SU-DHL-6 (cell line): ENCODE results near the gene FXYD3.

Experiments
- H2AFZ ChIP-seq: fragments of 200-600 bp; sonication (generic); 2 replicates; pipeline ENCODE4 v1.6.1; 2014; ENCODE audit warnings: low read depth, mild to moderate bottlenecking, moderate library complexity, mixed read lengths, antibody characterized with exemption, low read length; ENCODE audit not compliant: severe bottlenecking
- H3F3A ChIP-seq: fragments of 200-600 bp; shearing (Covaris generic); 2 replicates; pipeline ENCODE4 v1.6.0; 2016; ENCODE audit warnings: antibody characterized with exemption, mild to moderate bottlenecking; ENCODE audit not compliant: insufficient read depth
- H3K27ac ChIP-seq: fragments of 200-600 bp; sonication (generic); 2 replicates; pipeline ENCODE4 v1.5.1; 2016; ENCODE audit warnings: low read depth, mild to moderate bottlenecking, low read length, moderate library complexity, mixed read lengths
- H3K27me3 ChIP-seq: fragments of 200-600 bp; sonication (generic), shearing (Covaris generic); 2 replicates; pipeline ENCODE4 v1.6.0; 2014; ENCODE audit warnings: mild to moderate bottlenecking, low read length
- H3K36me3 ChIP-seq: fragments of 200-600 bp; sonication (generic); 2 replicates; pipeline ENCODE4 v1.6.1; 2014; ENCODE audit warnings: mild to moderate bottlenecking, low read length, mixed read lengths
- H3K4me2 ChIP-seq: fragments of 300-600, 200-600 bp; shearing (Covaris generic), sonication (generic); 2 replicates; pipeline ENCODE4 v1.6.0; 2014; ENCODE audit warnings: low read length, low read depth, mild to moderate bottlenecking; ENCODE audit not compliant: poor library complexity, severe bottlenecking
- H3K4me3 ChIP-seq: fragments of 200-600 bp; sonication (generic); 2 replicates; pipeline ENCODE4 v1.5.1; 2014; ENCODE audit warnings: antibody characterized with exemption, low read length, mild to moderate bottlenecking, mixed read lengths; ENCODE audit not compliant: insufficient read depth, poor library complexity, severe bottlenecking
- H3K79me2 ChIP-seq: fragments of 200-600 bp; sonication (generic); 2 replicates; pipeline ENCODE4 v1.6.1; 2014; ENCODE audit warnings: mild to moderate bottlenecking, low read length, moderate library complexity; ENCODE audit not compliant: insufficient read depth
- H3K9ac ChIP-seq: fragments of 200-600 bp; sonication (generic); 2 replicates; pipeline ENCODE4 v1.7.0; 2014; ENCODE audit warnings: mild to moderate bottlenecking, low read length
- H3K9me2 ChIP-seq: fragments of 200-600 bp; sonication (generic); replicated peaks from 2 replicates; pipeline ENCODE4 v1.6.1; 2014; ENCODE audit warnings: low read length; ENCODE audit not compliant: insufficient read depth
- H3K9me3 ChIP-seq: fragments of 200-600 bp; sonication (generic); 2 replicates; pipeline ENCODE4 v1.6.1; 2014; ENCODE audit warnings: low read length, mixed read lengths; ENCODE audit not compliant: insufficient read depth
- H4K20me1 ChIP-seq: fragments of 200-600 bp; sonication (generic); 2 replicates; pipeline ENCODE4 v1.6.1; 2014; ENCODE audit warnings: low read depth, mild to moderate bottlenecking, antibody characterized with exemption, low read length, moderate library complexity, mixed read lengths
- EZH2phosphoT487 ChIP-seq: fragments of 200-600 bp; sonication (generic), shearing (Covaris generic); conservative IDR thresholded peaks from 2 replicates; pipeline ENCODE4 v1.6.1; 2018; ENCODE audit warnings: mild to moderate bottlenecking, antibody characterized with exemption, low read length, moderate library complexity, mixed read lengths
- TF ChIP-seq, protein P1 (sequence below): fragments of 200-600 bp; sonication (generic); IDR thresholded peaks from one replicate; pipeline ENCODE4 v1.5.1; 2017; ENCODE audit warnings: antibody characterized with exemption, mild to moderate bottlenecking, low read length, moderate library complexity; ENCODE audit not compliant: insufficient read depth, poor library complexity, severe bottlenecking

FXYD3 gene

DNA sequence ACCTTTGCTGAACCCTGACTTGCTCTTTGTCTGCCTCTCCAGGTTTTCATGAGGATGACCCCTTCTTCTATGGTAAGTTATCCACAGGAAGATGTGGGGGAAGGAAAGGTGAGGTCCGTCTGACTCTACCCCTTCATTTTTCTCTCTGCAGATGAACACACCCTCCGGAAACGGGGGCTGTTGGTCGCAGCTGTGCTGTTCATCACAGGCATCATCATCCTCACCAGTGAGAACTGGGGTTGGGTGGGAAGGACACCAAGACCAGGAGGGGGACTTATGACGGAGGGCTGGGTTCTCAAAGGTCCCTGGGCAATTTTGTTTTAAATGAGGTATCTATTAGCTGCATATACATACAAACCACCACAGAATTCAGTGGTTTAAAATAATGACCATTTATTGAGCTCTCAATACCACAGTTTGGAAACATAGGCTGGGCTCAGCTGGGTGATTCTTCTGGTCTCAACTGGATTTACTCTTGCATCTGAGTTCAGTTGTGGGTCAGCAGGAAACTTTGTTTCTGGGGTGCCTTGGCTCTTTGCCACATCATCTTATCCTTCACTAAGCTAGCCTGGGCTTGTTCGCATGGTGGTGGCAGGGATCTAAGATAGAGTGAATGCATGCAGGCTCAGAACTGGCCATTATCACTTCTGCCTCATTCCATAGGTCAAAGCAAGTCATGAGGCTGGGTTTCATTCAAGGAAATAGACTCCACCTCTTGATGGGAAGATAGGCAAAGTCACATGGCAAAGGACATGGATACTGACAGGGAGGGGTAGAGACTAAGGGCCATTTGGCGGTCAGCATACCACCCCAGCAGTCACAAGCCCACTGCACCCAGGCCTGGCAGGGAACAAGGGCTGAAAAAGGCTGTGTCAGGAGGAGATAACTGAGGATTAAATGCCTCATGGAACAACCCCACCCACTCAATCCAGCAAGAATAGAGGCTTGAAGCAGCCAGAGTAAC, 50.8 kb downstream of the FXYD3 start:
- peaks cover 31% of the 10 kb centered on the region for H3K36me3 ChIP-seq

DNA sequence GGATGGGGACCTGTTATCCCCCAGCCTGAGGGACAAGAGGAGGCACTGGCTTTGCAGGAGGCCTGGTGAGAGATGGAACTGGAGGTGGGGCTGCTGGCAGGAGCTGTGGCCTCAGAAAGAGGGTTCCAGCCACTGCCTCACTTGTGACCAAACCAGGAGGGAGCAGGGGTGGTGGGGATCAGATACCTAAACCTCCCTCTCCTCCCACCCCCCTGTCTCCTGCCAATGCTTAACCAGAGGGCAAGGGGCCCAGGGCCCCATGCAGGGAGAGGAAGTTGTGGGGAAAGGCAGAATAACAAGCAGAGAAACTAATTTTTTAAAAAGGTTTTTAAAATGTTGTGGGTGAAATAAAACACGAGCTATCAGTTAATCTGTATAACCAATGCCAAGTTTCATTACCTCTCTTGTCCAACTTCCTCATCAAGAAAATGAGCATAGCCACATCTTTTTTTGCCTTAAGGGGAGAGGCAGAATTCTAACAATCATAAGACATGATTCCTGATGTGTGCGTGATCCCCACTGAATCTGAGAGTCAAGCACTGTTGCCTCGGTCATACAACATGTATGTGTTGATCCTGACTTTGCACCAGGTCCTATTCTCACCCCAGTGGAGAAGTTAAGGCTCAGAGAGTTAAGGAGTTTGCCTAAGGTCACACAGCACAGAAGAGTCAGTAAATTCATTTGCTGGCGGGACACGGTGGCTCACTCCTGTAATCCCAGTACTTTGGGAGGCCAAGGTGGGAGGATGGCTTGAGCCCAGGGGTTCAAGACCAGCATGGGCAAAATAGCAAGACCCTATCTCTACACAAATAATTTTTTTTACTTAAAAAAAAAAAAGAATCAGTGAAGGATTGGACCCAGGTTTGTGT, 51.9 kb downstream of the FXYD3 start:
- Histone ChIP-seq H3K4me2 (no peak overlapping the region), H3K9me3 (peaks cover 6% of the 10 kb centered on the region; the same call in 1 of the 2 replicates), H3K9ac (no peak overlapping the region), H3K4me3 (no peak overlapping the region), H3K79me2 (no peaks in the 10 kb centered on the region), H3F3A (no peaks in the 10 kb centered on the region), H3K27me3 (no peaks in the 10 kb centered on the region), H3K27ac (peak overlapping the region; percentile 24; the same call in 1 of the 2 replicates), H3K9me2 (no peaks in the 10 kb centered on the region), H3K36me3 (peaks cover 26% of the 10 kb centered on the region), H4K20me1 (no peaks in the 10 kb centered on the region), H2AFZ (no peak overlapping the region)
- TF ChIP-seq, protein P1, sequence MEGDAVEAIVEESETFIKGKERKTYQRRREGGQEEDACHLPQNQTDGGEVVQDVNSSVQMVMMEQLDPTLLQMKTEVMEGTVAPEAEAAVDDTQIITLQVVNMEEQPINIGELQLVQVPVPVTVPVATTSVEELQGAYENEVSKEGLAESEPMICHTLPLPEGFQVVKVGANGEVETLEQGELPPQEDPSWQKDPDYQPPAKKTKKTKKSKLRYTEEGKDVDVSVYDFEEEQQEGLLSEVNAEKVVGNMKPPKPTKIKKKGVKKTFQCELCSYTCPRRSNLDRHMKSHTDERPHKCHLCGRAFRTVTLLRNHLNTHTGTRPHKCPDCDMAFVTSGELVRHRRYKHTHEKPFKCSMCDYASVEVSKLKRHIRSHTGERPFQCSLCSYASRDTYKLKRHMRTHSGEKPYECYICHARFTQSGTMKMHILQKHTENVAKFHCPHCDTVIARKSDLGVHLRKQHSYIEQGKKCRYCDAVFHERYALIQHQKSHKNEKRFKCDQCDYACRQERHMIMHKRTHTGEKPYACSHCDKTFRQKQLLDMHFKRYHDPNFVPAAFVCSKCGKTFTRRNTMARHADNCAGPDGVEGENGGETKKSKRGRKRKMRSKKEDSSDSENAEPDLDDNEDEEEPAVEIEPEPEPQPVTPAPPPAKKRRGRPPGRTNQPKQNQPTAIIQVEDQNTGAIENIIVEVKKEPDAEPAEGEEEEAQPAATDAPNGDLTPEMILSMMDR: no peak
- TF ChIP-seq EZH2phosphoT487: no peak

More for the DNA sequence above, 50.8 kb downstream of the FXYD3 start:
- TF ChIP-seq, protein P1: no peak
- TF ChIP-seq EZH2phosphoT487: no peak
- Histone ChIP-seq H3K4me3 (no peak overlapping the region), H3F3A (no peaks in the 10 kb centered on the region), H3K27me3 (no peaks in the 10 kb centered on the region), H3K9ac (no peak overlapping the region), H3K4me2 (no peak overlapping the region), H4K20me1 (no peaks in the 10 kb centered on the region), H3K9me2 (no peaks in the 10 kb centered on the region), H3K79me2 (no peaks in the 10 kb centered on the region), H3K27ac (no peak overlapping the region), H2AFZ (no peak overlapping the region), H3K9me3 (peaks cover 6% of the 10 kb centered on the region; the same call in 1 of the 2 replicates)

DNA sequence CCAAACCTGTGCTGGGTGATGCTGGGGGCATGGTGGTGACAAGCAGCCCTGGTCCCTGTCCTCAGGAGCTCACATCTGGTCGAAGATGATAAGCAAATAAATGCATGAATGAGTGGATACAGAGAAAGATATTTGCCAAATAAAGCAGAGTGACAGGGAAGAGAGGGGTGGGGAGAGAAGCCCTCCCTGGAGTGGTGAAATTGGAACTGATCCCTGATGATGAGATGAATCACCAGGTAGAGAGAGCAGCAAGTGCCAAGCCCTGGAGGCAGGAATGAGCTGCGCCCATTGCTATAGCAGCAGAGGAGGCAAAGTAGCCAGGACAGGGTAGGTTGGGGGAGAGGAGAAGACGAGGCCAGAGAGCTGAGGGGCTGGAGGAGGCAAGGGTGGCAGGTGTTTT, 52.6 kb downstream of the FXYD3 start:
- Histone ChIP-seq H3K27ac (no peak overlapping the region), H3K9me3 (peaks cover 6% of the 10 kb centered on the region; the same call in 1 of the 2 replicates), H3F3A (no peaks in the 10 kb centered on the region), H2AFZ (no peak overlapping the region), H3K79me2 (no peaks in the 10 kb centered on the region), H3K27me3 (no peaks in the 10 kb centered on the region), H3K9ac (no peak overlapping the region), H3K9me2 (no peaks in the 10 kb centered on the region), H3K4me2 (no peak overlapping the region), H3K4me3 (no peak overlapping the region), H3K36me3 (peaks cover 26% of the 10 kb centered on the region), H4K20me1 (no peaks in the 10 kb centered on the region)
- TF ChIP-seq, protein P1: no peak
- TF ChIP-seq EZH2phosphoT487: no peak
